T-helper 22 cell (primary cell): Measurements from ENCODE around the gene GK.
"Not testable (repeated sequence)": the region's sequence is repeated elsewhere in the genome, so short reads cannot be mapped to it uniquely, and the experiment has no call there.

Experiments used
- DNase-seq: peaks from one replicate; pipeline ENCODE4 v3.0.0-alpha.2; 2020; ENCODE audit warnings: low read depth

The GK gene

DNA sequence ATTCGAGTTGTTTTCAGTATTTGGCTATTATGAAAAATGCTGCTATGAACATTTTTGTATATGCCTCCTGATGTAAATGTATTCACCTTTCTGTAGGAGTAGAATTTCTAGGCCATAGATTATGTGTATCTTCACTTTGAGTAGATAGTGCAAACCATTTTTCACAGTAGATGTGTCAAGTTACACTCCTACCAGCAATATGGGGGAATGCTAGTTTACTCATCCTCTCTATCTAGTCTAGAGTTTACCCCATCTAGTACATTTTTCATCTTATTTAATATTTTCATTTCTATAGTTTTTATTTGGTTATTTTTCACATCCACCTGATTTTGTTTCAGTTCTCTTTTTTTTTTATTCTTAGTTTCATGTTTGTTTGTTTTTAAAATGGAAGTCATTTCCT is 59.0 kb downstream of the GK start:
- DNase-seq, result no peak

DNA sequence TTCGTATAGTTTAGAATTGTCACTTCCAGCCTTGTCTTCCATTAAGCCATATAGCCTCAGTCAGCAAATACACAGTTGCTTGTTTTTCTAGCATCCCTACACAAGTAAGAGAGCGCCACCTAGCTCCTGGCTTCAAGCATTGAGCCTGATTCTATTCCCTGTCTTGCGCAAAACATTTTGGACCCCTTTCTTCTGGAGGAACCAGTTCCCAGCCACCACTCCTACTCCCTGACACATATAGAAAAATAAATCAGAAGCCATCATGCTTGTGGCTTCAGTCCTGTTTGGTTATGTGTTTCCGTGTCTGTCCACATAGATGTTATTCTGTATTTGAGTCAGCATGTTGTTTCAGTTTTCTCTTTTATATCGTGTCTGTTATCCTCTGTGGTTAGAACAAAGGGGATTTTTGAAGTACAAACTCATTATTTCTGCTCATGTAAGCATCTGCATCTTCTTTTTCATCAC is 59.9 kb downstream of the GK start:
- DNase-seq, result no peak

DNA sequence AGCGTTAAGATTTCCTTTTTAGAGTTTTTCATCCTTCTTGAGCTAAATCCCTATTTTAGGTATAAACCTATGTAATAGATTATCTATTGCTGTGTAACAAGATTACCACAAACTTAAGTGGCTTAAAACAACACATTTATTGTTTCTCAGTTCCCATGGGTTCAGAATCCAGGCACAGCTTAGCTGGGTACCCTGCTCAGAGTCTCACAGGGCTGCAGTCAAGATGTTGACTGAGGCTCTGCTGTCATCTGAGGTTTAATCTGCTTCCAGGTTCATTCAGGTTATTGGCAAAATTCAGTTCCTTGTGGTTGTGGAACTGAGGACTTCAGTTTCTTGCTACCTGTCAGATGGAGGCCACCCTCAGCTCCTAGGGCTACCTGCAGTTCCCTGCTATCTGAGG is 60.9 kb downstream of the GK start:
- DNase-seq, result no peak

DNA sequence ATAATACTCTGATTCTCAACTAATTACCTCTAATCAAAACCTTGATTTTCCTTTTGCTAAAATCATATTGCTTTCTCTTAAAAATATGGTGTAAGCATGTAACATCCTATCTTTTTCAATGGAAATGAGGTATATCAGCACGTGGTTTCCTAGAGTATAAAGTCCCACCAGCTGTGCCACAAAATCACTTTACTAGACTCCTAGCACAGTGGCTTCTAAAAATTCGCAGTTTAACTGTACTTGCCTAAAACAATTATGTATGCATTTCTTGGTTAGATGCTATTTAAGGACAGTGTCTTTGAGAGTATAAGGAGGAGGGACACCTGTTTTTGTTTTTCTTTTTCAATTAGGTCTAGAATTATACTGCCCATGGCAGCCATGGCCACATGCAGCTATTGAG is 62.8 kb downstream of the GK start:
- DNase-seq, result no peak

DNA sequence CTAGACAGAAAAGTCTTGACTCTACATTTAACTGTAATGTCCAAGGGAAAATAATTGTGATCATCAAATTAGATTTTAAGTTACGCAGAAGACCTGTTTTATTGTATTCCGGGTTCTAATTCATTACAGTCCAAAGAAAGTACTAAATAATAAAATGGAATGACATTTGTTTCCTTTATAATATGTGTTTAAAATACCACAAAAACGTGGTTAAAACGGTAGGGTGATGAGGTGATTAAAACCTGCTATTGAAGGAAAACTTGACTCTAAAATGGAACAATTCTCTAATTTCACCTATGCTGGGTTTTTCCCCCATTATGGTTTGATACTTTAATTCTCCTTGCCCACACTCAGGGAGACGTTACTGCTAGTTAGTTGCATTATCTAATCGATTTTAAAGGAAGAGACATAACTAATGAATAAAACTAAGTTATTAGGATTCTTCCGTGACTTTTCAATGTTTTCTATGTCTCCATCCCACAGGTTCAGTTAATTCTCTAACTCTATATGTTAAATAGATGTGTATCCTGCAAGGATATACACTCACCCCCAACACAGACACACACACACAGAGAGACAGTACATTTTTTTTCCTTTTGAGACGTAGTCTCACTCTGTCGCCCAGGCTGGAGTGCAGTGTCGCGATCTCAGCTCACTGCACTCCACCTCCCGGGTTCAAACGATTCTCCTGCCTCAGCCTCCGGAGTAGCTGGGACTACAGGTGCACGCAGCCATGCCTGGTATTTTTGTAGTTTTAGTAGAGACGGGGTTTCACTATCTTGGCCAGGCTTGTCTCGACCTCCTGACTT is 80.8 kb downstream of the GK start:
- no peak for DNase-seq

DNA sequence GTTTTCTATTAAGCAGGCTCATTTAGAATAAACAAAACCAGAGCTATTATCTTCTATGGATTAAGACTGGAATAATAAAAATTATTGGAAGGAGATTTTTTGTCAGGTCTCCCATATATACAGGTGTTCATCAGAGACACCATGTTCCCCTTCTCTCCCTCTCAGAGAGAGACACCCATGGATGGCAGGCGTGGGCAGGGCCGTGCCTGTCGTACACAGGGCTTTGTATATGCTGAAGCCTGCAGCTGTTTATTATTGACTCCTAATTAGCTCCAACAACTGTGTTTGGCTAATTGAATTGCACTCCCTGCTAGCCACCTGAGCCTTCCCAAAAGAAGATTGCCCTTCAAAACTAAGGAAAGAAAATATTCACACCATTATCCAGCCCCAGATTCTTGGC is 81.6 kb downstream of the GK start:
- DNase-seq, result no peak

DNA sequence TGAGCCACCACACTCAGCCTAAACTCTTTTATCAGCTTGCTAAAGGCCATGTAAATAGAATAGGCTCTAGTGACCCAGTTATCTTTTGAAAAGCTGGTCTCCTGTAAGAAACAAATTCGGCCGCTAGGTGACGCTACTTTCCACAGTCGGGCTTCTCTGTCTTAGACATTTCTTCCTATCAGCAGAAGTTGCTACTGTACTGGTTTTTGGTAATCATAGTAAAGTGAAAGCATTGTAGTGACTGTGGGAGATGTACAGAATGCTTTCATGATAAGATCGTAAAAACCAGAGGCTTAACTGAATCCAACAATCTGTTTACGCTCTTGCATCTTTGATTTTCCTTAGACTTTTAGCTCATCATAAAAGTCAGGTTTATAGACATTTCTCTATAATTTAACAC is 82.6 kb downstream of the GK start:
- DNase-seq, result peak; percentile 18

DNA sequence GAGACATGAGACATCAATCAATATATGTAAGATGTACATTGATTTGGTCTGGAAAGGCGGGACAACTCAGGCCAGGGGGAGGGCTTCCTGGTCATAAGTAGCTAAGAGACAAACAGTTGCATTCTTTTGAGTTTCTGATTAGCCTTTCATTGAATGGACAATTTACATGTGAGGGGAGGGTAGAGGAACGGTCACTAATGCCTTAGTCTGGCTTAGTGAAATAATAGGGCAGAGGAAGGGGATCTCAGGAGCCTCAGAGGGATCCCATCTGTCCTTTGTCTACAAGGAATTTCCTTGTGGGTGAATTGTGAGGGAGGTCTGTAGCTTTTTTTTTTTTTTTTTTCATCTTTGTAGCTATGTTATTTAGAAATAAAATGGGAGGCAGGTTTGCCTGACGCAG is 88.3 kb downstream of the GK start:
- DNase-seq, result no peak

DNA sequence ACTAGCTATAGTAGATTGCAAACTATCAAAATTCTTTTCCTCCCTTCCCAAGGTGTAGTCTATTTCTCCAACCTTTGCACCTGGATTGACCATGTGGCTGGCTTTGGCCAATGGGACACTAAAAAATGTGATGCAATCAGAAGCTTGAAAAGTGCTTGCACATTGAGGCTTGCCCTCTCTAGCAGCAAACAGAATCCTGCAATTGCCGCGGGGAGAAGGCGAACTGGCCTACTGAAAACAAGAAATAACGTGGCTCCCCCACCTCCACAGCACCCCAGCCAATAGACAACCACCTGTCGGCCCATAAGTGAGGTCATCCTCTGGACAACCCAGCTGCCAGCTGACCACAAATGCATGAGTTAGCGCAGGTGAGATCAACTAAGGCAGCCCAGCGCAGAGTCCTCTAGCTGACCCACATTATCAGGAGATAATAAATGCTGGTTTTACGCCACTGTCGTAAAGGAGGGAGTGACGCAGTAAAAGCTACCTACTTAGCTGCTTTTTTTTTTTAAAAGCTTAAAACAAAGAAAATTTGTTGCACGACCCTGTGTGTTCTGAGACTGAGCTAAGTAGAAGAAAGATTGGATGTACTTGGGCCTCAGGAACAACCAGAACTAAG is 95.2 kb downstream of the GK start:
- DNase-seq, result no peak

DNA sequence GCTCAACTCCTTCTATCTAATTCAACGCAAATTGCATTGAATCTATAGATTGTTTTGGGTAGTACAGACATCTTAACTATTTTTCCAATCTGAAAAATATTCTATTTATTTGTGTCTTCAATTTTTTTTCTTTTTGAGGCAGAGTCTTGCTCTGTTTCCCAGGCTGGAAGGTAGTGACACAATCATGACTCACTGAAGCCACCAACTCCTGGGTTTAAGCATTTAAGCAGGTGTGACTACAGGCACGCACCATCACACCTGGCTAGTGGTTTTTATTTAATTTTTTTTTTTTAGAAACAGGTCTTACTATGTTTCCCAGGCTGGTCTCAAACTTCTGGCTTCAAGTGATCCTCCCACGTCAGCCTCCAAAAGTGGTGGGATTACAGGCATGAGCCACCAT is 98.3 kb downstream of the GK start:
- no peak for DNase-seq

DNA sequence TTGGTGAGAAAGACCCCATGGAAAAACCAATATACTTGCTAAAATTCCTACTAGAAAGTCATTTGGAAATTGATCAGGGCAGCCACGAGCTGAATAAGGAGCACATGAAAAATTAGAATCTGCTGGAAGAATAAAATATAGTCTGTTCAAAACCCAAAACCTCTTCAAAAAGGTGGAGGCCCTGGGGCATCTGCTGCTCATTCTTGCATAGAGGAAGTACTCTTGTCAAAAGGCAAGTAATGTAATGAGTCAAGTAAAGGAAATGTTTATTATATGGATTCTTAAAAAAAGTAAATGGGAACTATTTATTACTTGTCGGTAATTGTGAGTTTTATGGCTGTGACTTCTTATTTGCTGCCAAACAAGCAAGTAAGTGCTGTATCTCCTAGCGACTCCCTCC is 109.5 kb downstream of the GK start:
- no peak for DNase-seq

DNA sequence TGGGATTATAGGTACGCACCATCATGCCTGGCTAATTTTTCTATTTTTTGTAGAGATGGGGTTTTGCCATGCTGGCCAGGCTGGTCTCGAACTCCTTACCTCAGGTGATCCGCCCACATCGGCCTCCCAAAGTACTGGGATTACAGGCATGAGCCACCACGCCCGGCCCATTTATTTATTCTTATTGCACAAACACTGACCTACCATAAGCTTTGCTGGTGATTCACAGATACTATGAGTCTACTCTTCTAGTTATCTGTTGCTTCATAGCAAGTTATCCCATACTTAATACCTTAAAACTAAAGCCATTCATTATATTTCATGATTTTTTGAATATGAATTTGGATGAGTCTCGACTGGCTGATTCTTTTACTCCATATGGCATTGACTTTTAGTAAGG is 120.5 kb downstream of the GK start:
- DNase-seq, result not testable (repeated sequence)

DNA sequence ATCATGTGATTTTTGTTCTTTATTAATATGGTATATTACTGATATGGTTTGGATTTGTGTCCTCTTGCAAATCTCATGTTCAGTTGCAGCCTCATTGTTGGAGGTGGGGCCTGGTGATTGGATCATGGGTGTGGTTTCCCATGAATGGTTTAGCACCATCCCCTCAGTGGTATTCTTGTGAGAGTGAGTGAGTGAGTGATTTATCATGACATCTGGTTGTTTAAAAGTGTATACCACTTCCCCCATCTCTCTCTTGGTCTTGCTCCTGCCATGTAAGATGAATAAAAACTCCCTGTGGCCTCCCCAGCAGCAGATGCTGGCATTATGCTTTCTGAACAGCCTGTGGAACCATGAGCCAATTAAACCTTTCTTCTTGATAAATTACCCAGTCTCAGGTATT is 124.4 kb downstream of the GK start:
- no peak for DNase-seq

DNA sequence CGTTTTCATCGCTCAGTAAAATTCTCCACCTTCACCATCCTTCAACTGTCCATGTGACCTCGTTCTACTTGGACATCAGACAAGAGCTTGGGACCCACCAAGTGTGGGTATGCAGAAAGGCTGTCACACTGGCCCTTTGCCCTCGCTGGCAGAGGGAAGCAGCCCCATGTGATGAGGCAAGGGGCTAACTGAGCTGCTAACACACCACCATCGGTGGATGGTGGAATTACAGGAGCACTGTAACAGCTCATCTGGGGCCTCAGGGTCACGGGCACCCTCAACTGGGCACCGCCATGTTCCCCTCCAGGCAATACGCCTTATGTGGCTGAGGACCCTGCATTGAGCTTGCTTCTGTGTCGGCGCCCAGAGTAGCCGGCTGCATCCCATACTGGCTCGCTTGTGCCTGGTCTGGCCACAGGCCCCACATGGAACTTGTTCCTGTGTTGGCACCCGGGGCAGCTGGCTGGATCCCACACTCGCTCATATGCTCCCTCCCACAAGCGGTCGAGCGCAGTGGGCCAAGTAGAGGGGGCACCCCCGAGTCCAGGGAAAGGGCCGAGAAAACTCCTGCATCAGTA is 126.3 kb downstream of the GK start:
- no peak for DNase-seq
